HFF-Myc (cell line): ENCODE results near the gene AURKAIP1.
"Not testable (repeated sequence)": the region's sequence is repeated elsewhere in the genome, so short reads cannot be mapped to it uniquely, and the experiment has no call there.

Experiments used
- DNase-seq: peaks from one replicate; pipeline ENCODE4 v3.0.0-alpha.2; 2011; ENCODE audit warnings: low read depth; ENCODE audit errors: extremely low read depth
- H3K4me3 ChIP-seq: replicated peaks from 2 replicates; pipeline ENCODE4 v1.5.1; 2011; ENCODE audit warnings: low read depth, mild to moderate bottlenecking, control low read depth, low read length
- CTCF ChIP-seq: IDR thresholded peaks from 2 replicates; pipeline ENCODE4 v1.5.1; 2012; ENCODE audit warnings: mild to moderate bottlenecking, low read depth, low read length, control low read depth; ENCODE audit errors: missing control alignments

Gene AURKAIP1

GRCh38 chr1:1411626-1412025, 36.6 kb upstream of the AURKAIP1 start:
- no peak for TF ChIP-seq CTCF
- H3K4me3 ChIP-seq = no peak overlapping the region
- DNase-seq = no peak

GRCh38 chr1:1410238-1410637, 35.2 kb upstream of the AURKAIP1 start:
- not testable (repeated sequence) for DNase-seq, H3K4me3 ChIP-seq

- DNase-seq = no peak
- peak overlapping the region; percentile 96 for H3K4me3 ChIP-seq
- TF ChIP-seq CTCF = no peak
These were observed 32.8 kb upstream of the AURKAIP1 start for GRCh38 chr1:1407636-1408318.

GRCh38 chr1:1406821-1407635, 32.0 kb upstream of the AURKAIP1 start, which contains the start of gene MRPL20:
MRPL20 (minus strand) TSS chr1:1407293; CDS start chr1:1407217, 76 bp downstream.
- TF ChIP-seq CTCF = no peak
- peak; percentile 63 for DNase-seq
- H3K4me3 ChIP-seq = peak within 1 kb of the TSS; percentile 96

GRCh38 chr1:1406101-1406820, 31.3 kb upstream of the AURKAIP1 start:
- DNase-seq = no peak
- H3K4me3 ChIP-seq = peak overlapping the region; percentile 96
- no peak for TF ChIP-seq CTCF

- no peak overlapping the region for H3K4me3 ChIP-seq
- no peak for TF ChIP-seq CTCF
- DNase-seq = no peak
These were observed 28.6 kb upstream of the AURKAIP1 start for GRCh38 chr1:1403653-1404052.

- not testable (repeated sequence) for DNase-seq, H3K4me3 ChIP-seq
These were observed 27.9 kb upstream of the AURKAIP1 start for GRCh38 chr1:1402901-1403392.
